OCI-LY3 (cell line): ENCODE results near the gene IVNS1ABP.

Source experiments
- H2AFZ ChIP-seq: fragments of 200-600, 300-600 bp; shearing (Covaris generic); 2 replicates; pipeline ENCODE4 v1.6.0; 2014; ENCODE audit warnings: antibody characterized with exemption, low read depth, low read length
- H3K27ac ChIP-seq: fragments of 200-600, 300-600 bp; sonication (generic); 2 replicates; pipeline ENCODE4 v1.5.1; 2014; ENCODE audit warnings: mild to moderate bottlenecking, low read length, moderate library complexity, mixed read lengths
- H3K27me3 ChIP-seq: fragments of 200-600, 300-600 bp; sonication (generic); 2 replicates; pipeline ENCODE4 v1.6.1; 2014; ENCODE audit warnings: low read depth, low read length, mixed read lengths
- H3K36me3 ChIP-seq: fragments of 200-600, 300-600 bp; sonication (generic); replicated peaks from 2 replicates; pipeline ENCODE3; 2014; ENCODE audit warnings: low read depth, low read length, mixed read lengths
- H3K4me1 ChIP-seq: fragments of 300-600, 200-600 bp; sonication (generic); 2 replicates; pipeline ENCODE4 v1.6.1; 2014; ENCODE audit warnings: low read length, mixed read lengths
- H3K4me2 ChIP-seq: fragments of 200-600, 300-600 bp; sonication (generic); 2 replicates; pipeline ENCODE4 v1.6.1; 2014; ENCODE audit warnings: low read length, mixed read lengths
- H3K4me3 ChIP-seq: fragments of 300-600, 200-600 bp; sonication (generic); 2 replicates; pipeline ENCODE4 v1.5.1; 2014; ENCODE audit warnings: antibody characterized with exemption, mild to moderate bottlenecking, low read length, moderate library complexity
- H3K79me2 ChIP-seq: fragments of 300-600, 200-600 bp; shearing (Covaris generic); 2 replicates; pipeline ENCODE4 v1.6.1; 2014; ENCODE audit warnings: mild to moderate bottlenecking, low read length, mixed read lengths
- H3K9ac ChIP-seq: fragments of 300-600, 200-600 bp; shearing (Covaris generic); 2 replicates; pipeline ENCODE4 v1.6.0; 2014; ENCODE audit warnings: mild to moderate bottlenecking, low read length, moderate library complexity
- H3K9me3 ChIP-seq: fragments of 200-600, 300-600 bp; shearing (Covaris generic); 2 replicates; pipeline ENCODE4 v1.6.1; 2014; ENCODE audit warnings: low read length, mixed read lengths; ENCODE audit not compliant: insufficient read depth
- H4K20me1 ChIP-seq: fragments of 200-600, 300-600 bp; sonication (generic); 2 replicates; pipeline ENCODE4 v1.6.1; 2016; ENCODE audit warnings: low read length, mixed read lengths; ENCODE audit not compliant: insufficient read depth
- CTCF ChIP-seq: fragments of 200-600, 300-600 bp; sonication (generic); IDR thresholded peaks from 2 replicates; pipeline ENCODE4 v1.5.1; 2014; ENCODE audit warnings: antibody characterized with exemption, low read length, low read depth
- EZH2phosphoT487 ChIP-seq: fragments of 200-600 bp; shearing (Covaris generic); IDR thresholded peaks from 2 replicates; pipeline ENCODE4 v1.6.1; 2018; ENCODE audit warnings: antibody characterized with exemption, mixed run types, low read depth

The IVNS1ABP gene

GRCh38 chr1:185334182-185334581 lies 17.1 kb upstream of the IVNS1ABP start:
- H4K20me1 ChIP-seq = no peaks in the 10 kb centered on the region
- no peak overlapping the region for H3K4me3 ChIP-seq
- TF ChIP-seq EZH2phosphoT487 (no peak), CTCF (no peak)
- H3K36me3 ChIP-seq = no peaks in the 10 kb centered on the region
- H3K9ac ChIP-seq = no peak overlapping the region
- peaks cover 5% of the 10 kb centered on the region; the same call in 1 of the 2 replicates for H3K79me2 ChIP-seq
- no peaks in the 10 kb centered on the region for H3K9me3 ChIP-seq
- H3K4me2 ChIP-seq = no peak overlapping the region
- no peak overlapping the region for H3K27ac ChIP-seq
- peaks cover 42% of the 10 kb centered on the region for H3K4me1 ChIP-seq
- H2AFZ ChIP-seq = no peak overlapping the region
- no peaks in the 10 kb centered on the region for H3K27me3 ChIP-seq

GRCh38 chr1:185328255-185328654 lies 11.2 kb upstream of the IVNS1ABP start:
- Histone ChIP-seq H2AFZ (no peak overlapping the region), H3K4me3 (no peak overlapping the region), H4K20me1 (no peaks in the 10 kb centered on the region), H3K27ac (no peak overlapping the region), H3K9ac (no peak overlapping the region), H3K79me2 (no peaks in the 10 kb centered on the region), H3K4me2 (no peak overlapping the region), H3K9me3 (0 out of 2 replicates have a peak, but pooled peaks cover 4% of the 10 kb centered on the region), H3K36me3 (peaks cover 10% of the 10 kb centered on the region), H3K27me3 (no peaks in the 10 kb centered on the region), H3K4me1 (peaks cover 2% of the 10 kb centered on the region; the same call in 1 of the 2 replicates)
- TF ChIP-seq CTCF = no peak
- no peak for TF ChIP-seq EZH2phosphoT487

GRCh38 chr1:185325413-185325812 lies 8.4 kb upstream of the IVNS1ABP start:
- Histone ChIP-seq H3K9ac (no peak overlapping the region), H3K36me3 (peaks cover 16% of the 10 kb centered on the region), H3K4me2 (no peak overlapping the region), H3K4me3 (no peak overlapping the region), H3K27ac (no peak overlapping the region), H2AFZ (no peak overlapping the region), H3K4me1 (peaks cover 8% of the 10 kb centered on the region), H3K79me2 (no peaks in the 10 kb centered on the region), H3K27me3 (no peaks in the 10 kb centered on the region), H4K20me1 (no peaks in the 10 kb centered on the region), H3K9me3 (0 out of 2 replicates have a peak, but pooled peaks cover 4% of the 10 kb centered on the region)
- TF ChIP-seq EZH2phosphoT487 = no peak
- TF ChIP-seq CTCF = no peak

GRCh38 chr1:185324118-185324517 lies 7.1 kb upstream of the IVNS1ABP start:
- peaks cover 21% of the 10 kb centered on the region for H3K4me1 ChIP-seq
- peaks cover 21% of the 10 kb centered on the region for H3K36me3 ChIP-seq
- H3K4me3 ChIP-seq = no peak overlapping the region
- H3K9me3 ChIP-seq = 0 out of 2 replicates have a peak, but pooled peaks cover 4% of the 10 kb centered on the region
- no peak overlapping the region for H3K27ac ChIP-seq
- H3K9ac ChIP-seq = no peak overlapping the region
- no peak overlapping the region for H3K4me2 ChIP-seq
- H3K79me2 ChIP-seq = peaks cover 12% of the 10 kb centered on the region
- TF ChIP-seq EZH2phosphoT487 (no peak), CTCF (no peak)
- H4K20me1 ChIP-seq = no peaks in the 10 kb centered on the region
- no peaks in the 10 kb centered on the region for H3K27me3 ChIP-seq
- no peak overlapping the region for H2AFZ ChIP-seq
